Measurements from ENCODE around the gene DPYSL4.

Gene DPYSL4

DNA sequence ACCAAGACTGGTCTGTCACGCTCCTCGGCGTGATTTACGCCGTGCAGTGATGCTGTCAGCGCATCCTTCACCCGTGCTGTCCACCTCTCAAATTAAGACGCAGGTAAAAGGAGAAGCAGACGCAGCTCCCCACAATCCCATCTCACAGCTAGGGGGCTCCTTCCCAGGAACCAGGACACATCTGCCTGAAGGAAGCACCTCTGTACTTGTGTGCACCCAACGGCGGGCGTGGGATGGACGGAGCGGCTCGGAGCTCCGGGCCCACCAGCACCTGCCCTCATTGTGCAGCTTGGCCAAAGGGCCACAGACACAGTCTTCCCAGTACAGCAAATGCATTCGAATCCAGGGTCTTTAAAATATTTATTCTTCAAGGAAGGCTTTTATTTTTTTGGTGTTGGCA is 65.7 kb downstream of the DPYSL4 start:
- TF ChIP-seq, protein P1, sequence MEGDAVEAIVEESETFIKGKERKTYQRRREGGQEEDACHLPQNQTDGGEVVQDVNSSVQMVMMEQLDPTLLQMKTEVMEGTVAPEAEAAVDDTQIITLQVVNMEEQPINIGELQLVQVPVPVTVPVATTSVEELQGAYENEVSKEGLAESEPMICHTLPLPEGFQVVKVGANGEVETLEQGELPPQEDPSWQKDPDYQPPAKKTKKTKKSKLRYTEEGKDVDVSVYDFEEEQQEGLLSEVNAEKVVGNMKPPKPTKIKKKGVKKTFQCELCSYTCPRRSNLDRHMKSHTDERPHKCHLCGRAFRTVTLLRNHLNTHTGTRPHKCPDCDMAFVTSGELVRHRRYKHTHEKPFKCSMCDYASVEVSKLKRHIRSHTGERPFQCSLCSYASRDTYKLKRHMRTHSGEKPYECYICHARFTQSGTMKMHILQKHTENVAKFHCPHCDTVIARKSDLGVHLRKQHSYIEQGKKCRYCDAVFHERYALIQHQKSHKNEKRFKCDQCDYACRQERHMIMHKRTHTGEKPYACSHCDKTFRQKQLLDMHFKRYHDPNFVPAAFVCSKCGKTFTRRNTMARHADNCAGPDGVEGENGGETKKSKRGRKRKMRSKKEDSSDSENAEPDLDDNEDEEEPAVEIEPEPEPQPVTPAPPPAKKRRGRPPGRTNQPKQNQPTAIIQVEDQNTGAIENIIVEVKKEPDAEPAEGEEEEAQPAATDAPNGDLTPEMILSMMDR (IDR thresholded peaks at IDR 0.05): no peak

DNA sequence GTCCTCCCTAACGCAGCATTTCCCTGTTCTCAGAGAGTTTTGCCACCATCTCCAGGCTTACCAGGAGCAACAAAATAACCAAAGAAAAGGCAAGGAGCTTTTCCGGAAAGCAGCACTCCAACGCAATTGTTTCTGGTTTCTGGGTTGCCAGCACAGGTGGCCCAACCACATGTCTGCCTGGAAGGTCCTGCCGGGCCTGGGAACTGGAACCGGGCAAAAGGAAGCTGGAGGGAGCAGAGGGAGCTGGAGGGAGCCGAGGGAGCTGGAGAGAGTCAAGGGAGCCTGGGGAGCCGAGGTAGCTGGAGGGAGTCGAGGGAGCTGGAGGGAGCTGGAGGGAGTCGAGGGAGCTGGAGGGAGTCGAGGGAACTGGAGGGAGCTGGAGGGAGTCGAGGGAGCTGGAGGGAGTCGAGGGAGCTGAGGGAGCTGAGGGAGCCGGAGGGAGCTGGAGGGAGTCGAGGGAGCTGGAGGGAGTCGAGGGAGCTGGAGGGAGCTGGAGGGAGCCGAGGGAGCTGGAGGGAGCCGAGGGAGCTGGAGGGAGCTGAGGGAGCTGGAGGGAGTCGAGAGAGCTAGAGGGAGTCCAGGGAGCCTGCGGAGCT is 66.4 kb downstream of the DPYSL4 start:
- TF ChIP-seq, protein P1 (IDR thresholded peaks at IDR 0.05): no peak

DNA sequence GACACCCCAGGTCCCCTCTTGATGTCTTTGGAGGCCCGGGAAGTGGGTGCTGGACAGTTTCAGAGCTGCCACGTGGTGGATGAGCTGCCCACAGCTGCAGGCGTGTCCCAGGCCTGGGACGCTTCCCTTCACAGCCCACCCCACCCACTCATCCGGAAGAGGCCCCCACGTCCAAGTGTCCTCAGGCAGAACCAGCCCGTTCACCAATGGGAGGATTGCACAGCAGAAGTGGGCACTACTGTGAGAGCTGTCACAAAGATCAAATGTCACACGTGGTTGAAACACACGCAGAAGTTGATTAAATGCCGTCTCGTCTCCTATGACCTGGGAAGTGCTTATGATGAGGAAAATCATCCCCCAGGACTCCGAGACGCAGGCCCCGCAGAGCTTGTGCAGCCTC is 68.1 kb downstream of the DPYSL4 start:
- TF ChIP-seq, protein P1 (IDR thresholded peaks at IDR 0.05): no peak

Measured in LNCAP (cell line).